ENCODE results near the gene ATP1A3. TPM values are rescaled to one million over a fixed set of nuclear protein-coding genes. Genes with fewer than 3 reads are reported as not detected.

ATP1A3 gene
- total and polyA plus RNA-seq, 2 donors (not counting 1 experiment from before 2014, with no cell fraction given), result 1.2 to 3.8 TPM

- DNase-seq, result no peak
- peaks cover 24% of the 10 kb centered on the region for H3K27me3 Mint-ChIP-seq
- no peak overlapping the region for H3K27ac ChIP-seq (ENCODE audit: low read length in 2 of 2)
- CTCF ChIA-PET, result no interaction called here
- H3K36me3 ChIP-seq (replicated peaks in 1 of 2; ENCODE audit: control extremely low read depth in 1 of 2, control insufficient read depth in 1 of 2, extremely low read depth in 1 of 2, insufficient read depth in 2 of 2, low read length in 1 of 2), result no peaks in the 10 kb centered on the region
- no peak overlapping the region for H2AFZ ChIP-seq (ENCODE audit: insufficient read depth, low read depth, low read length, poor library complexity, severe bottlenecking)
- H3K4me1 Mint-ChIP-seq, result peaks cover 21% of the 10 kb centered on the region
- POLR2A ChIA-PET, result no interaction called here
- no peak overlapping the region for H3K4me3 Mint-ChIP-seq
- intact Hi-C loops (cut with micrococcal nuclease), result no loop called here
- H3K27me3 ChIP-seq (replicated peaks in 1 of 4; ENCODE audit: control extremely low read depth in 1 of 4, control insufficient read depth in 3 of 4, insufficient read depth in 4 of 4, low read length in 3 of 4), result peaks cover 0 to 31% (median 13%) of the 10 kb centered on the region in 4 experiments
- H3K9me3 ChIP-seq (ENCODE audit: control extremely low read depth in 1 of 3, control insufficient read depth in 2 of 3, insufficient read depth in 1 of 3, low read length in 2 of 3), result peaks cover 0 to 3% (median 0%) of the 10 kb centered on the region in 3 donors
- no peak overlapping the region for H3K9ac ChIP-seq (ENCODE audit: low read length)
- H3K4me3 ChIP-seq (ENCODE audit: control extremely low read depth in 1 of 5, extremely low read depth in 1 of 5, insufficient read depth in 1 of 5, low read depth in 2 of 5, low read length in 4 of 5), result no peak overlapping the region
- peaks cover 12% of the 10 kb centered on the region in 2 donors for H3K4me1 ChIP-seq (ENCODE audit: control insufficient read depth in 2 of 2, insufficient read depth in 2 of 2, low read length in 2 of 2)
- whole genome bisulfite sequencing (ENCODE audit: insufficient coverage), result 89% methylated on average over 12 of the region's 15 CpGs
- ATAC-seq (ENCODE audit: low read depth), result no peak
- no peak for TF ChIP-seq EZH2 (IDR thresholded peaks at IDR 0.05; ENCODE audit: borderline replicate concordance, insufficient read depth, low read depth, low read length, poor library complexity, severe bottlenecking)
- TF ChIP-seq CTCF (IDR thresholded peaks at IDR 0.05), result no peak
- H3K4me2 ChIP-seq (replicated peaks; ENCODE audit: low read depth, low read length, poor library complexity, severe bottlenecking), result no peak overlapping the region
- H3K79me2 ChIP-seq (ENCODE audit: control insufficient read depth, insufficient read depth, low read length), result no peaks in the 10 kb centered on the region
- no peaks in the 10 kb centered on the region for H4K20me1 ChIP-seq (ENCODE audit: control insufficient read depth, insufficient read depth, low read length, poor library complexity, severe bottlenecking)
- no peaks in the 10 kb centered on the region for H3K9me3 Mint-ChIP-seq (ENCODE audit: insufficient read depth)
- H3K27ac Mint-ChIP-seq, result no peak overlapping the region
Observed at GRCh38 chr19:41991025-41991424, 3.0 kb downstream of the ATP1A3 start.

DNA sequence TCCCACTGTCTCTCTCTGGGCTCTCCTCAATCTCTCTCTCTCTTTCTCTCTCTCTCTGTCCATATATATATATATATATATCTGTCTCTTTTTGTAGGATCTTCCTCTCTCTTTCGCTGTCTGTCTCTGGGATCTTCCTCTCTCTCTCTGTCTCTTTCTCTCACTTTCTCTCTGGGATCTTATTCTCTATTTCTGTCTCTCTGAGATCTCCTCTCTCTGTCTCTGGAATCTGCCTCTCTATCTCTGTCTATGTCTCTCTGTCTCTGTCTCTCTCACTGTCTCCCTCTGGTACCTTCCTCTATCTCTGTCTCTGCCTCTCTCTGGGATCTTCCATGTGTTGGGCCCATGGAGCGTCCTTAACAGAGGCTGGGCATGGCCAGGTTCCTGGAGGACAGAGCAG lies 3.4 kb downstream of the ATP1A3 start:
- H3K4me3 Mint-ChIP-seq, result no peak overlapping the region
- Histone ChIP-seq H3K4me3 (ENCODE audit: control extremely low read depth in 1 of 5, extremely low read depth in 1 of 5, insufficient read depth in 1 of 5, low read depth in 2 of 5, low read length in 4 of 5) (no peak overlapping the region), H3K27ac (ENCODE audit: low read length in 2 of 2) (no peak overlapping the region), H3K36me3 (replicated peaks in 1 of 2; ENCODE audit: control extremely low read depth in 1 of 2, control insufficient read depth in 1 of 2, extremely low read depth in 1 of 2, insufficient read depth in 2 of 2, low read length in 1 of 2) (no peaks in the 10 kb centered on the region), H3K9ac (ENCODE audit: low read length) (no peak overlapping the region), H3K4me1 (ENCODE audit: control insufficient read depth in 2 of 2, insufficient read depth in 2 of 2, low read length in 2 of 2) (peaks cover 9 to 12% of the 10 kb centered on the region in 2 donors), H3K4me2 (replicated peaks; ENCODE audit: low read depth, low read length, poor library complexity, severe bottlenecking) (no peak overlapping the region), H3K79me2 (ENCODE audit: control insufficient read depth, insufficient read depth, low read length) (no peaks in the 10 kb centered on the region), H3K9me3 (ENCODE audit: control extremely low read depth in 1 of 3, control insufficient read depth in 2 of 3, insufficient read depth in 1 of 3, low read length in 2 of 3) (no peaks in the 10 kb centered on the region), H3K27me3 (replicated peaks in 1 of 4; ENCODE audit: control extremely low read depth in 1 of 4, control insufficient read depth in 3 of 4, insufficient read depth in 4 of 4, low read length in 3 of 4) (peaks cover 0 to 27% (median 9%) of the 10 kb centered on the region in 4 experiments), H4K20me1 (ENCODE audit: control insufficient read depth, insufficient read depth, low read length, poor library complexity, severe bottlenecking) (no peaks in the 10 kb centered on the region), H2AFZ (ENCODE audit: insufficient read depth, low read depth, low read length, poor library complexity, severe bottlenecking) (no peak overlapping the region)
- no peaks in the 10 kb centered on the region for H3K9me3 Mint-ChIP-seq (ENCODE audit: insufficient read depth)
- 100% methylated on average over 1 of the region's 2 CpGs for WGBS (ENCODE audit: insufficient coverage)
- ChIA-PET POLR2A (no interaction called here), CTCF (no interaction called here)
- DNase-seq (no peak), ATAC-seq (ENCODE audit: low read depth) (no peak)
- intact Hi-C loops (cut with micrococcal nuclease), result no loop called here
- no peak overlapping the region for H3K27ac Mint-ChIP-seq
- peaks cover 19% of the 10 kb centered on the region for H3K4me1 Mint-ChIP-seq
- H3K27me3 Mint-ChIP-seq, result peaks cover 20% of the 10 kb centered on the region
- TF ChIP-seq EZH2 (IDR thresholded peaks at IDR 0.05; ENCODE audit: borderline replicate concordance, insufficient read depth, low read depth, low read length, poor library complexity, severe bottlenecking) (no peak), CTCF (IDR thresholded peaks at IDR 0.05) (peak; percentile 12)

Measured in B cell (primary cell).